ENCODE data around the gene MAPK6. TPM values are rescaled to one million over a fixed set of nuclear protein-coding genes. Genes with fewer than 3 reads are reported as not detected.

Gene MAPK6
- total and polyA plus RNA-seq, 2 of the 8 experiments (the other 6 are each of a cell fraction or from before 2014, with no cell fraction given), result 22.6 to 108 TPM

GRCh38 chr15:52104532-52105004, 85.5 kb downstream of the MAPK6 start:
- H2AFZ ChIP-seq (ENCODE audit: low read length), result no peak overlapping the region
- 0 out of 7 replicates have a peak, but pooled peaks cover 0 to 2% (median 0%) of the 10 kb centered on the region in 4 experiments for H3K4me1 ChIP-seq (replicated peaks in 1 of 4; ENCODE audit: control insufficient read depth in 3 of 4, insufficient read depth in 4 of 4, low read length in 3 of 4)
- no peak overlapping the region for H2AK5ac ChIP-seq (ENCODE audit: low read depth, low read length)
- no peak overlapping the region for H4K8ac ChIP-seq (ENCODE audit: extremely low read depth, insufficient read depth, low read length)
- no peaks in the 10 kb centered on the region for H3K27me3 ChIP-seq (replicated peaks in 1 of 4; ENCODE audit: control insufficient read depth in 3 of 4, extremely low read depth in 1 of 4, insufficient read depth in 3 of 4, low read length in 3 of 4)
- DNase-seq (ENCODE audit: low read depth in 1 of 2, low spot score in 2 of 2) (no peak), FAIRE-seq (no peak)
- H2BK120ac ChIP-seq (replicated peaks; ENCODE audit: low read depth, low read length), result no peak overlapping the region
- H3K56ac ChIP-seq (replicated peaks; ENCODE audit: insufficient read length, low read depth, low read length), result no peak overlapping the region
- no peak overlapping the region for H3K23ac ChIP-seq (ENCODE audit: insufficient read length)
- no peak overlapping the region for H3K9ac ChIP-seq (replicated peaks in 1 of 4; ENCODE audit: extremely low read depth in 1 of 4, low read depth in 3 of 4, low read length in 3 of 4)
- ChIA-PET CTCF (ENCODE audit: partially characterized antibody) (interaction anchor here (1.2 to 1.9 kb wide), 3 partner anchors 10 to 37 kb away, joined by 4 to 6 read pairs (median 5); no protein-coding TSS in a partner anchor), POLR2A (ENCODE audit: partially characterized antibody) (no interaction called here)
- no peak overlapping the region for H4K5ac ChIP-seq (ENCODE audit: insufficient read length, low read depth, low read length)
- 88% methylated on average over 5 of the region's 5 CpGs; no CpG with 5 or more reads in 1 of the 2 experiments for WGBS, 2 experiments (ENCODE audit: extremely low coverage in 1 of 2, insufficient coverage in 1 of 2, insufficient read length in 1 of 2, insufficient replicate concordance in 2 of 2, low coverage in 1 of 2, low lambda C conversion rate in 2 of 2, missing lambda C conversion rate in 1 of 2)
- H4K20me1 ChIP-seq (replicated peaks in 1 of 2; ENCODE audit: control insufficient read depth in 1 of 2, insufficient read depth in 2 of 2, low read length in 2 of 2), result no peaks in the 10 kb centered on the region
- H3K18ac ChIP-seq (ENCODE audit: extremely low read depth, low read length), result no peak overlapping the region
- no peaks in the 10 kb centered on the region; the same call in 1 of the 2 replicates for H3K23me2 ChIP-seq (ENCODE audit: low read depth, low read length)
- no peak overlapping the region for H3K14ac ChIP-seq (ENCODE audit: insufficient read length)
- H3K79me2 ChIP-seq (ENCODE audit: control insufficient read depth in 1 of 2, insufficient read depth in 2 of 2, low read length in 2 of 2), result no peaks in the 10 kb centered on the region
- no peak overlapping the region for H3K27ac ChIP-seq (ENCODE audit: low read depth, low read length)
- H3K4ac ChIP-seq (replicated peaks; ENCODE audit: insufficient read length, low read depth, low read length), result no peak overlapping the region
- H4K91ac ChIP-seq (replicated peaks; ENCODE audit: insufficient read length, low read length), result no peak overlapping the region
- no peak overlapping the region for H2BK20ac ChIP-seq (ENCODE audit: low read length)
- no peaks in the 10 kb centered on the region for H3K9me3 ChIP-seq (ENCODE audit: insufficient read depth in 2 of 2, low read depth in 1 of 2, low read length in 1 of 2)
- no peak overlapping the region for H2BK12ac ChIP-seq (ENCODE audit: low read depth, low read length)
- H2BK15ac ChIP-seq (ENCODE audit: low read length), result no peak overlapping the region
- no peaks in the 10 kb centered on the region for H3K79me1 ChIP-seq (ENCODE audit: low read depth, low read length)
- H2BK5ac ChIP-seq (ENCODE audit: low read depth, low read length), result no peak overlapping the region
- no peak overlapping the region for H3K4me2 ChIP-seq (ENCODE audit: insufficient read depth in 1 of 2, low read depth in 2 of 2, low read length in 2 of 2)
- no peak overlapping the region for H3K4me3 ChIP-seq (ENCODE audit: extremely low read depth in 1 of 4, insufficient read depth in 2 of 4, low read depth in 3 of 4, low read length in 4 of 4)
- H3K36me3 ChIP-seq (ENCODE audit: control insufficient read depth in 2 of 4, insufficient read depth in 4 of 4, low read length in 3 of 4), result no peaks in the 10 kb centered on the region
- TF ChIP-seq, protein P1, sequence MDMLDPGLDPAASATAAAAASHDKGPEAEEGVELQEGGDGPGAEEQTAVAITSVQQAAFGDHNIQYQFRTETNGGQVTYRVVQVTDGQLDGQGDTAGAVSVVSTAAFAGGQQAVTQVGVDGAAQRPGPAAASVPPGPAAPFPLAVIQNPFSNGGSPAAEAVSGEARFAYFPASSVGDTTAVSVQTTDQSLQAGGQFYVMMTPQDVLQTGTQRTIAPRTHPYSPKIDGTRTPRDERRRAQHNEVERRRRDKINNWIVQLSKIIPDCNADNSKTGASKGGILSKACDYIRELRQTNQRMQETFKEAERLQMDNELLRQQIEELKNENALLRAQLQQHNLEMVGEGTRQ (IDR thresholded peaks at IDR 0.05; ENCODE audit: low read length), result no peak
- TF ChIP-seq KDM5A (IDR thresholded peaks at IDR 0.05; ENCODE audit: low read length) (no peak), GTF2F1 (IDR thresholded peaks at IDR 0.05; ENCODE audit: borderline replicate concordance, low read depth, low read length) (no peak), SIN3A (conservative IDR thresholded peaks at IDR 0.05 in 1 of 2, IDR thresholded peaks at IDR 0.05 in 1 of 2; ENCODE audit: low read depth in 1 of 2, low read length in 2 of 2) (no peak), NRF1 (IDR thresholded peaks at IDR 0.05; ENCODE audit: low read depth, low read length) (no peak), CBX8 (IDR thresholded peaks at IDR 0.05; ENCODE audit: borderline replicate concordance, low read depth, low read length) (no peak), SP1 (IDR thresholded peaks at IDR 0.05; ENCODE audit: low read depth, low read length) (no peak), TAF1 (IDR thresholded peaks at IDR 0.05; ENCODE audit: low read depth, low read length) (no peak), SP4 (IDR thresholded peaks at IDR 0.05; ENCODE audit: low read length) (no peak), EGR1 (IDR thresholded peaks at IDR 0.05; ENCODE audit: borderline replicate concordance, low read depth, low read length) (no peak)
- TF ChIP-seq, protein P2, sequence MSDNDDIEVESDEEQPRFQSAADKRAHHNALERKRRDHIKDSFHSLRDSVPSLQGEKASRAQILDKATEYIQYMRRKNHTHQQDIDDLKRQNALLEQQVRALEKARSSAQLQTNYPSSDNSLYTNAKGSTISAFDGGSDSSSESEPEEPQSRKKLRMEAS (IDR thresholded peaks at IDR 0.05), result no peak

Measured in H1 (cell line).